Measurements from ENCODE around the gene RGS2.

Gene RGS2

GRCh38 chr1:192826791-192827546 lies 18.1 kb downstream of the RGS2 start:
- H3K4me3 ChIP-seq (ENCODE audit: low read depth, low read length), result no peak overlapping the region

- no peak overlapping the region for H3K4me3 ChIP-seq (ENCODE audit: low read depth, low read length)
Observed at GRCh38 chr1:192830595-192831246, 21.9 kb downstream of the RGS2 start.

GRCh38 chr1:192831706-192832355 lies 23.0 kb downstream of the RGS2 start:
- no peak overlapping the region for H3K4me3 ChIP-seq (ENCODE audit: low read depth, low read length)

- no peak overlapping the region for H3K4me3 ChIP-seq (ENCODE audit: low read depth, low read length)
Observed at GRCh38 chr1:192832492-192832891, 23.7 kb downstream of the RGS2 start.

GRCh38 chr1:192835116-192835515 lies 26.3 kb downstream of the RGS2 start:
- H3K4me3 ChIP-seq (ENCODE audit: low read depth, low read length), result no peak overlapping the region

GRCh38 chr1:192839162-192840066 lies 30.6 kb downstream of the RGS2 start:
- no peak overlapping the region for H3K4me3 ChIP-seq (ENCODE audit: low read depth, low read length)

GRCh38 chr1:192844360-192844759 lies 35.5 kb downstream of the RGS2 start:
- H3K4me3 ChIP-seq (ENCODE audit: low read depth, low read length), result no peak overlapping the region

GRCh38 chr1:192846950-192847349 lies 38.1 kb downstream of the RGS2 start:
- H3K4me3 ChIP-seq (ENCODE audit: low read depth, low read length), result no peak overlapping the region

- H3K4me3 ChIP-seq (ENCODE audit: low read depth, low read length), result no peak overlapping the region
Observed at GRCh38 chr1:192849011-192849410, 40.2 kb downstream of the RGS2 start.

GRCh38 chr1:192849442-192849841 lies 40.6 kb downstream of the RGS2 start:
- H3K4me3 ChIP-seq (ENCODE audit: low read depth, low read length), result no peak overlapping the region

GRCh38 chr1:192852001-192852947 lies 43.4 kb downstream of the RGS2 start:
- H3K4me3 ChIP-seq (ENCODE audit: low read depth, low read length), result no peak overlapping the region

- no peak overlapping the region for H3K4me3 ChIP-seq (ENCODE audit: low read depth, low read length)
Observed at GRCh38 chr1:192858456-192858855, 49.6 kb downstream of the RGS2 start.

- no peak overlapping the region for H3K4me3 ChIP-seq (ENCODE audit: low read depth, low read length)
Observed at GRCh38 chr1:192859808-192860207, 51.0 kb downstream of the RGS2 start.

GRCh38 chr1:192860478-192861185 lies 51.8 kb downstream of the RGS2 start:
- H3K4me3 ChIP-seq (ENCODE audit: low read depth, low read length), result no peak overlapping the region

- no peak overlapping the region for H3K4me3 ChIP-seq (ENCODE audit: low read depth, low read length)
Observed at GRCh38 chr1:192861860-192862259, 53.0 kb downstream of the RGS2 start.

Measured in iPS-11a (cell line).